Skeletal muscle tissue (tissue), 4 donors: ENCODE results near the gene SRM. TPM values are rescaled to one million over a fixed set of nuclear protein-coding genes. Genes with fewer than 3 reads are reported as not detected.
"Not testable (repeated sequence)": the region's sequence is repeated elsewhere in the genome, so short reads cannot be mapped to it uniquely, and the experiment has no call there.

ENCODE experiments used
- H3K27ac ChIP-seq: one replicate; pipeline ENCODE4 v1.7.0; 2013; ENCODE audit warnings: mild to moderate bottlenecking, low read depth, low read length, inconsistent platforms
- H3K27me3 ChIP-seq, 3 donors: one replicate each; pipeline ENCODE4 v1.7.0; 2013; ENCODE audit warnings: low read length in 3 of 3; ENCODE audit not compliant: control insufficient read depth in 3 of 3, insufficient read depth in 3 of 3
- H3K36me3 ChIP-seq, 3 donors: one replicate each; pipeline ENCODE4 v1.7.0; 2013; ENCODE audit warnings: low read length in 3 of 3; ENCODE audit not compliant: control insufficient read depth in 3 of 3, insufficient read depth in 3 of 3
- H3K4me1 ChIP-seq, 3 donors: one replicate each; pipeline ENCODE4 v1.7.0; 2013; ENCODE audit warnings: low read length in 3 of 3, mild to moderate bottlenecking in 3 of 3; ENCODE audit not compliant: control insufficient read depth in 3 of 3, insufficient read depth in 3 of 3
- H3K4me3 ChIP-seq, 3 donors: one replicate each; pipeline ENCODE4 v1.7.0; 2013; ENCODE audit warnings: low read length in 3 of 3
- H3K9ac ChIP-seq, 3 donors: one replicate each; pipeline ENCODE4 v1.7.0; 2013; ENCODE audit warnings: low read length in 3 of 3, mild to moderate bottlenecking in 3 of 3, moderate library complexity in 2 of 3, low read depth in 1 of 3
- H3K9me3 ChIP-seq, 3 donors: one replicate each; pipeline ENCODE4 v1.7.0; 2013; ENCODE audit warnings: low read length in 3 of 3; ENCODE audit not compliant: control insufficient read depth in 3 of 3
- total RNA-seq: library from RNA; depleted of rRNA; stranded (reverse); fragments of >200 nt; gene quantifications from one replicate; pipeline ENCODE4 v1.2.3, GENCODE V29; 2014
- donor health status: Osteomylitis.

Gene SRM
- 8.4 TPM for total RNA-seq

DNA sequence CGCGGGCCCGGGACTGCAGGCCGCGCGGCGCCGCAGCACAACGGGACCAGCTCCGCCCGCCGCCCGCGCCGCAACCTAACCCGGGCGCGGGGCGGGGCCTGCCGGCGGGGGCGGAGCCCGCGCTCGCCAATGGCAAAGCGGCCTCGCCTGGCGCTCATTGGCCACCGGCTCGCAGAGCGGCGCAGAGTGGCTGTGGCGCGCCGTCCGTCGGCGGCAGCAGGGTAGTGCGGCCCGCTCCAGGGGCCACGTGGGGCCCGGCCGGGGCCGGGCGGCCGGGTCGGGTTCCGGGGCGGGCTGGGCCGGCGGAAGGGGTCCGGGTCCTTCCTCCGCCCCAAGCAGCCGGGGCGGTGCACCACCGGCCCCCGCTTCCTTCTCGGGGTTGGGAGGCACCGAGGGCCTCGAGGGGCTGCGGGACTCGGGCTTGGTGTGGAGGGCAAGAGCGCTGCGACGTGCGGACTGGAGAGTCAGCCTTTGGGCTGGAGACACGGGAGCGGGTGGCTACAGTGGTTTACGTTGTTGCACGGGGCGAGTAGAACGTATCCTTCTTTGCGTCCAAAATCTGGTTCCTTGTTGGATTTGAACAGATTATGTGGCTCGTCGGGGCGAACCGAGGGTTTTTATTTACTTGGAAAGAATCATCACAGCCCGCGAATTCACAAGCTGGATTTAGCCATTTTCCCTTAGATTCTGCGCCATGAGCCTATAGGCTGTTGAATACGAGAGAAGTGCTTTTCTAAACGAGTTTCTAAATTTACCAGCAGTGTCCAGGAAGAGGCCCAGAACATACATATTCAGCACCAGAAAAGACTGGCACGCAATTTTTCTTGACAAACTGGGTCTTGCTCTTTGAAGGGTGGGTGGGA is at the start of gene SRM:
Gene SRM, minus strand, starts transcription at position 51 of the 863 bp plus-strand sequence. CDS start 75 bp downstream, outside the sequence.
- Histone ChIP-seq H3K27ac (peak within 1 kb of the TSS; percentile 50), H3K9ac (peak within 1 kb of the TSS; percentile 82 to 91 (median 86)), H3K36me3 (peaks cover 18 to 22% (median 18%) of the 10 kb centered on the region in 3 donors), H3K27me3 (no peaks in the 10 kb centered on the region), H3K4me3 (peak within 1 kb of the TSS; percentile 83 to 96 (median 95)), H3K4me1 (peaks cover 14 to 23% (median 16%) of the 10 kb centered on the region in 3 donors), H3K9me3 (no peaks in the 10 kb centered on the region)

GRCh38 chr1:11109047-11109760 is 49.4 kb upstream of the SRM start:
- Histone ChIP-seq H3K4me3 (no peak overlapping the region), H3K9ac (no peak overlapping the region), H3K36me3 (peaks cover 47 to 64% (median 59%) of the 10 kb centered on the region in 3 donors), H3K4me1 (no peaks in the 10 kb centered on the region), H3K9me3 (no peaks in the 10 kb centered on the region), H3K27me3 (no peaks in the 10 kb centered on the region), H3K27ac (no peak overlapping the region)

- Histone ChIP-seq H3K36me3 (peaks cover 38 to 49% (median 44%) of the 10 kb centered on the region in 3 donors), H3K4me3 (no peak overlapping the region), H3K27ac (no peak overlapping the region), H3K9ac (no peak overlapping the region), H3K4me1 (no peaks in the 10 kb centered on the region), H3K9me3 (no peaks in the 10 kb centered on the region), H3K27me3 (no peaks in the 10 kb centered on the region)
Measured at GRCh38 chr1:11107599-11107998, 47.8 kb upstream of the SRM start.

- Histone ChIP-seq H3K4me3 (no peak overlapping the region), H3K4me1 (no peaks in the 10 kb centered on the region), H3K27me3 (no peaks in the 10 kb centered on the region), H3K36me3 (peaks cover 27 to 35% (median 31%) of the 10 kb centered on the region in 3 donors), H3K9ac (no peak overlapping the region), H3K27ac (no peak overlapping the region), H3K9me3 (no peaks in the 10 kb centered on the region)
Measured at GRCh38 chr1:11105586-11105985, 45.8 kb upstream of the SRM start.

DNA sequence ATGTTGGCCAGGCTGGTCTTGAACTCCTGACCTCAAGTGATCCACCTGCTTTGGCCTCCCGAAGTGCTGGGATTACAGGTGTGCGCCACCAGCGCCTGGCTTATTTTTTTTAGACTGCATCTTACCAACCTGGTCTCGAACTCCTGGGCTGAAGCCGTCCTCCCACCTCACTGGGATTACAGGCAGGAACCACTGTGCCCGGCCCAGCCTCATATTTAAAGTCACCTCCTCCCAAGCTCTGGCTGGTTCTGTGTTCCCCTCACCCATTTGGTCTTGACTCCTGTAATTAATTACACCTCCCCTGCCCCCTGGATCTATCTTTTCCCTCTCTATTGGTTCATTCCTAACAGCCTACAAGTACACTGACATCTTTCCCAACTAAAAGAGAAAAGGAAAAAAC is 41.5 kb upstream of the SRM start:
- peaks cover 12 to 15% (median 14%) of the 10 kb centered on the region in 3 donors for H3K36me3 ChIP-seq
- H3K9me3 ChIP-seq, result no peaks in the 10 kb centered on the region
- peaks cover 7 to 16% (median 16%) of the 10 kb centered on the region in 3 donors for H3K4me1 ChIP-seq
- no peak overlapping the region for H3K4me3 ChIP-seq
- H3K9ac ChIP-seq, result no peak overlapping the region
- H3K27ac ChIP-seq, result no peak overlapping the region
- H3K27me3 ChIP-seq, result no peaks in the 10 kb centered on the region

DNA sequence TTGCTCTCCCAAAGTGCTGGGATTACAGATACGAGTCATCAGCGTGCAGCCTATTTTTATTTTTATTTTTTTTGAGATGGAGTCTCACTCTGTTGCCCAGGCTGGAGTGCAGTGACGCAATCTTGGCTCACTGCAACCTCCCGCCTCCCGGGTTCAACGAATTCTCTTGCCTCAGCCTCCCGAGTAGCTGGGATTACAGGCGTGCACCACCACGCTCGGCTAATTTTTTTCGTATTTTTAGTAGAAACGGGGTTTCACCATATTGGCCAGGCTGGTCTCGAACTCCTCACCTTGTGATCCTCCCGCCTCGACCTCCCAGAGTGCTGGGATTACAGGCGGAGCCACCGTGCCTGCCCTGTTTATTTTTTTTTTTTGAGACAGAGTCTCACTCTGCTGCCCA is 41.0 kb upstream of the SRM start:
- H3K9me3 ChIP-seq, H3K9ac ChIP-seq, H3K27ac ChIP-seq, H3K27me3 ChIP-seq, H3K4me3 ChIP-seq: not testable (repeated sequence)
- Histone ChIP-seq H3K36me3 (peaks cover 12 to 14% (median 13%) of the 10 kb centered on the region in 3 donors), H3K4me1 (peaks cover 7 to 16% (median 16%) of the 10 kb centered on the region in 3 donors)

- Histone ChIP-seq H3K9me3 (no peaks in the 10 kb centered on the region), H3K9ac (peak overlapping the region; percentile 92 to 95 (median 94))
Measured at GRCh38 chr1:11100149-11100493, 40.3 kb upstream of the SRM start.

DNA sequence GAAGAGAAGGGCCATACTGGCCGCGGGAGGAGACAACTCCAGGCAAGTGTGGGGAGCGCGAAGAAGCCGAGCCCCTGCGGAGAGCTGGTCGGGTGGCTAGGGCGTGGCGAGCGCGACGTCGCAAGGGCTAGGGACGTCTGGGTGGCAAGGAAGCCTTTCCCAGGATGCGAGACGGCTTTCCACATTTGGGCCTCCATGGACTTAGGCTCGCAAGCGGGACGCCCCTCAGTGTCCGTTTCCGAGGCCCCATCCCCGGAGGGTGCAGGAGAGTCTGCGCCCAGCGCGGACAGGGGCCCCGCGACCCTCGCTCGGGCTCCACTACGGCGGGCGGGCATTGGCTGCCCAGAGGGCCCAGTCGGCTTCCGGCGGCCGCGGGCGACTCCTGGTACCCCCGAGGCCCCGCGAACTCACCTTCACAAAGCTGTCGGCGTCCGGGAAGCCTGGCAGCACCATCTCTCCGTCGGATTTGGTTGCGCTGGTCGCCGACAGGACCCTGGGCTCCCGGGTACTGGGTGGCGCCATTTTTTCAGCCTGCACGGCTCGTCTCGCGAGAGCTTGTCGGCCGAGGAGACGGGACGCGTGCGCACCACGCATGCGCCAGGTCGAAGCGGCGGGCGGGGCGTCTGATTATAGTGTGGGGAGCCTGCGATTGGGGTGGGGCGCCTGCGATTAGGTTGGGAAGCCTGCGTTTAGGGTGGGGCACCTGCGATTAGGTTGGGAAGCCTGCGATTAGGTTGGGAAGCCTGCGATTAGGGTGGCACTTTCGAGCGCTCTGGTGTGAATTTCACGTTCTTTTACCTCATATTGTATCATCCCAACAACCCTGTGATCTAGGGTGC is 39.7 kb upstream of the SRM start, which contains the start of gene EXOSC10:
Gene EXOSC10, minus strand, starts transcription at position 560 of the 839 bp plus-strand sequence. Its CDS starts 38 bp downstream, at position 522.
- Histone ChIP-seq H3K4me1 (peaks cover 7 to 16% (median 16%) of the 10 kb centered on the region in 3 donors), H3K9ac (peak within 1 kb of the TSS; percentile 92 to 95 (median 94)), H3K27ac (peak within 1 kb of the TSS; percentile 71), H3K36me3 (peaks cover 15 to 18% (median 16%) of the 10 kb centered on the region in 3 donors), H3K9me3 (no peaks in the 10 kb centered on the region), H3K4me3 (peak within 1 kb of the TSS; percentile 88 to 97 (median 93)), H3K27me3 (no peaks in the 10 kb centered on the region)

More at GRCh38 chr1:11100149-11100493, 40.3 kb upstream of the SRM start:
- Histone ChIP-seq H3K27ac (peak overlapping the region; percentile 71), H3K36me3 (peaks cover 14 to 16% (median 15%) of the 10 kb centered on the region in 3 donors), H3K27me3 (no peaks in the 10 kb centered on the region), H3K4me1 (peaks cover 7 to 16% (median 16%) of the 10 kb centered on the region in 3 donors), H3K4me3 (peak overlapping the region; percentile 88 to 97 (median 93))

DNA sequence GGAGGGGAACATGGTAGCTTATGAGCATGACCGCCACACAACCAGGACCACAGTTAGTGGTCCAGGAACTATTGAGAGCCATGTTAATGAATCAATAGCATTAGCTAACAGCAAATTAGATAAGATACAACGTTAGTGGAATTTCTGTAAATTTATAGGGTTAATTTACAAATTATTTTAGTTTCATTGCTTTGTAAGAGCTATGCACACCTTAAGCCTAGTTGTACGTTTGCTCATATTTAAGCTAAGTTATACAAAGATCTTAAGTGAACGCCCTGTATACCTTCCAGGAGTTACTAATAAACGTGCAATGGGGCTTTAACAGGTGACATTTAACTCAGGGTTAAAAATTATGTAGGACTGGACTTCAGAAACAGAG is 39.1 kb upstream of the SRM start:
- Histone ChIP-seq H3K9ac (peak overlapping the region; percentile 92 to 95 (median 94)), H3K4me1 (peaks cover 7 to 16% (median 16%) of the 10 kb centered on the region in 3 donors), H3K9me3 (no peaks in the 10 kb centered on the region), H3K27ac (no peak overlapping the region), H3K27me3 (no peaks in the 10 kb centered on the region), H3K36me3 (peaks cover 17 to 23% (median 20%) of the 10 kb centered on the region in 3 donors), H3K4me3 (peak overlapping the region; percentile 88 to 97 (median 93))
